GM19043 (cell line): Measurements from ENCODE around the gene CYP4F8.
"Not testable (repeated sequence)": the region's sequence is repeated elsewhere in the genome, so short reads cannot be mapped to it uniquely, and the experiment has no call there.

Source experiments
- ATAC-seq: cut with Tn5 transposase; IDR thresholded peaks from one replicate; pipeline ENCODE4 v1.9.1; 2021; ENCODE audit warnings: low read depth; ENCODE audit not compliant: unreplicated experiment

Gene CYP4F8

DNA sequence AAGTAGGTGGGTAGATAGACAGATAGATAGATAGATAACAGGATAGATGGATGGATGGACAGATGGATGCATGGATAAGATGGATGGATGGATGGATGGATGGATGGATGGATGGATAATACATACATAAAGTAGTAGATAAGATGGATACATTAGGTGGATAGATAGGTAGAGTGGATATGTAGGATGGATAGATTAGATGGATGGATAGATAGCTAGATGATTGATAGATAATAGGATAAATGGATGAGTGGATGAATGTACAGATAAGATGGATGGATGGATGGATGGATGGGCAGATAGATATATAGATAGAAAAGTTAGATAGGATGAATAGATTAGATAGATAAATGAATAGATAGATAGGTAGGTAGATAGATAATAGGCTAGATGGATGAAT, 27.8 kb downstream of the CYP4F8 start:
- ATAC-seq: no peak

DNA sequence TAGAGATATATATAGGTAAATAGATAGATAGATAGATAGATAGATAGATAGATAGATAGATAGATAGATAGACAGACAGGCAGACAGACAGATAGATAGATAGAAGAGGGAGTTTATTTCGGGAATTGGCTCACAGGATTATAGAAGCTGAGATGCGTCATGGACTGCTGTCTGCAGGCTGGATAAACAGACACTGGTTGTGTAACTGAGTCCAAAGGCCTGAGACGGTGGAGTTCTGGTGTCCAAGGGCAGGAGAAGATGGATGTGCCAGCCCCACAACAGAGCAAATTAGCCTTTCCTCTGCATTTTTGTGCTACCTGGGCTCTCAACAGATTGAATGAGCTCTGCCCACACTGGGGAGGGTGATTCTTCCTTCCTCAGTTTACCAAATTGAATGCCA, 28.4 kb downstream of the CYP4F8 start:
- no peak for ATAC-seq

- ATAC-seq: no peak
Measured at GRCh38 chr19:15644066-15644741, 29.2 kb downstream of the CYP4F8 start.

- ATAC-seq: no peak
Measured at GRCh38 chr19:15644816-15645215, 29.8 kb downstream of the CYP4F8 start.

DNA sequence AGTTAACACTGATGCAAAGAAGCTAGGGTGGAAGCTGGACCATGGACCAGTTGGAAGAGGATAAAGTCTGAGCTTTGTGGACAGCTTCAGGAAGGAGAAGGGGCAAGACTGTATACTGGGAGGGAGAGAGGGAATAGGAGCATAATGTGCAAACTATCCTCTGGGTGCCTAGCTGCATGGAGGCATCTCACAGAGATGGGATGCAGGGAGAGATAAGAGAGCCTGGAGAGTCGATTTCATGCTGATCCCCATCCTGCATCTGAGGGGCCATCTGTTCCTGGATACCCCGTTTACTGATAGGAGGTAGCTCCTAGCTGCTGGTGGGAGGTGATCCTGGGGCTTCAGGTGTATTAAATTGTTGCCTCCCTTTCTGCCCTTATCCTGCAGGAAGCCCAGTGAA, 34.5 kb downstream of the CYP4F8 start:
- no peak for ATAC-seq

- ATAC-seq: not testable (repeated sequence)
Measured at GRCh38 chr19:15650123-15650522, 35.1 kb downstream of the CYP4F8 start.

DNA sequence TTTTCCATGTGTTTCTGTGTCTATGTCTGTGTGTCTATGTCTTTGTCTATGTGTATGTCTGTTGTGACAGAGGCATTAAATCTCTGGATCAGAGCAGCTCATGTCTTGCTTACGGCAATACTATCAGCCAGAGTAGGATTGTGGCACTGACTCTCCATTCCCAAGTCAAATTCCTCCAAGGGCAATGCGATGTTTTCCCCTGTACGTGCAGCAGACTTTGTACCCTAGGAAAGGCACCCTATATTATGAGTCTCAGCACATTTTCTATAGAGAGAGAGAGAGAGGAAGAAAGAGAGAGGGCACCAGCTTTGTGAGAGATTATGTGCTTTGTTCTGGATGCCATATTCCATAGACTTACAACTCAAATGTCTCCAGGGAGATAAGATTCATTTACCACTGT, 36.8 kb downstream of the CYP4F8 start:
- ATAC-seq: no peak

DNA sequence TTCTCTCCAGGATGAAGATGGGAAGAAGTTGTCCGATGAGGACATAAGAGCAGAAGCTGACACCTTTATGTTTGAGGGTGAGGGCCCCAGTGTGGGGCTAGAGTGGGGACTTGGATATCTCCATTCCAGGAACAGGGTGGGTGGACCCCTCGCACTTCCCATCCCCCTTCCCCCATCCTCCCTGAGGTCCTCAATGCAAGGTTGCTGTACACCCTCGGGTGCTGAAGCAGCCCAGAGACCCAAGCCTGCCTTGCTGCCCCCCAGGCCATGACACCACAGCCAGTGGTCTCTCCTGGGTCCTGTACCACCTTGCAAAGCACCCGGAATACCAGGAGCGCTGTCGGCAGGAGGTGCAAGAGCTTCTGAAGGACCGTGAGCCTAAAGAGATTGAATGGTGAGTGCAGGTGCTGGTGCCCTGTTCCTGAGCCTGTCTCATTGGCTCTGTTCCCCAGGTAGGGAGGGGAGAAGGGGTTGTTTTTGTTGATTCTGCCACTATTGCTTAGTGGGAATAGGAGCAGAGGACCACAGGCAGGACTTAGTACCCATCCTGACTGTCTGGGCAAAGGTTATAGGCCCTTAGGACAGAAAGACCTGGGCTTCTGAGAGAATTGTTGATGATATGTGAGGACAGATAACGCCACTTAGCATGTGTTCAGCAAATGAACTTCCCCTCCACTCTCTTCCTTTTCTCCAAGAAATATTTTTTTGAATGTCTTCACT, 37.7 kb downstream of the CYP4F8 start:
- no peak for ATAC-seq

DNA sequence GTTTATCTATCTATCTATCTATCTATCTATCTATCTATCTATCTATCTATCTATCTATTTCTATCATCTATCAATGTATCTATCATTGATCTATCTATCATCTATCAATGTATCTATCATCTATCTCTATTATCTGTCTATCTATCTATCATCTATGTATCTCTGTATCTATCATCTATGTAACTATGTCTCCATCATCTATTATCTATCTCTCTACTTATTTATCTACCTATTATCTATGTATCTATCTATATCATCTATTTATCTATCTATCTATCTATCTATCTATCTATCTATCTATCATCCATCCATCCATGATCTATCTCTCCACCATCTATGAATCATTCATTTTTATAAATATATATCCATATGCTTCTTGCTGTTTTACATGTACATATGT, 41.4 kb downstream of the CYP4F8 start:
- ATAC-seq: no peak

- ATAC-seq: no peak
Measured at GRCh38 chr19:15663247-15663646, 48.2 kb downstream of the CYP4F8 start.

DNA sequence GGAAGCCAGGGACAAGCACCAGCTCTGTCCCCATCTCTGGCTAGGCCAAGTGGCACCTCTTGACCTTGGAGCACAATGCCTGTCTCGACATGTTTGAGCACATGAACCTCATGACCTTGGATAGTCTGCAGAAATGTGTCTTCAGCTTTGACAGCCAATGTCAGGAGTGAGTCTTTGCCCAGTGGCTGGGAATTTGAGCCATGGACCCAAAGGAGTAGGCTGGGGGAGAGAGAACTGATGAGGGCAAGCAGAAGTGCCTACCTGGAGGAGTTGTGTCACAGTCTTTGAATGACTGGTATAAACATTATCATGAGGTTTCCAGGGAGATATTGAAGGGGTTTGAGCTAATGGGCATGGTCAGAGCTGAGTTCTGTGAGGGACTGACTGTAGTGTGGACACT, 51.2 kb downstream of the CYP4F8 start:
- no peak for ATAC-seq

DNA sequence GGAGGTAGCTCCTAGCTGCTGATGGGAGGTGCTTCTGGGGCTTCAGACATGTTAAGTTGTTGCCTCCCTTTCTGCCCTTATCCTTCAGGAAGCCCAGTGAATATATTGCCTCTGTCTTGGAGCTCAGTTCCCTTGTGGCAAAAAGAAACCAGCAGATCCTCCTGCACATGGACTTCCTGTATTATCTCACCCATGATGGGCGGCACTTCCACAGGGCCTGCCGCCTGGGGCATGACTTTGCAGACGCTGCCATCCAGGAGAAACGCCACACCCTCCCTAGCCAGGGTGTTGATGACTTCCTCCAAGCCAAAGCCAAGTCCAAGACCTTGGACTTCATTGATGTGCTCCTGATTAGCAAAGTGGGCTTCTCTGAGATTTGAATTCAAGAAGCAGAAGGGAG, 51.9 kb downstream of the CYP4F8 start:
- ATAC-seq: no peak

DNA sequence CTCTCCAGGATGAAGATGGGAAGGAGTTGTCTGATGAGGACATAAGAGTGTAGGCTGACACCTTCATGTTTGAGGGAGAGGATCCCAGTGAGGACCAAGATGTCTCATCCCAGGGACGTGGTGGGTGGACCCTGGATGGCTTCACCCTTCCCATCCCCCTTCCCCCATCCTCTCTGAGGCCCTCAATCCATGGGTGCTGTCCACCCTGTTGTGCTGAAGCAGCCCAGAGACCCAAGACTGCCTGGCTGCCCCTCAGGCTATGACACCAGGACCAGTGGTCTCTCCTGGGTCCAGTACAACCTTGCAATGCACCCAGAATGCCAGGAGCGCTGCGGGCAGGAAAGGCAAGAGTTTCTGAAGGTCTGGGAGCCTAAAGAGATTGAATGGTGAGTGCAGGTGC, 54.4 kb downstream of the CYP4F8 start:
- no peak for ATAC-seq

DNA sequence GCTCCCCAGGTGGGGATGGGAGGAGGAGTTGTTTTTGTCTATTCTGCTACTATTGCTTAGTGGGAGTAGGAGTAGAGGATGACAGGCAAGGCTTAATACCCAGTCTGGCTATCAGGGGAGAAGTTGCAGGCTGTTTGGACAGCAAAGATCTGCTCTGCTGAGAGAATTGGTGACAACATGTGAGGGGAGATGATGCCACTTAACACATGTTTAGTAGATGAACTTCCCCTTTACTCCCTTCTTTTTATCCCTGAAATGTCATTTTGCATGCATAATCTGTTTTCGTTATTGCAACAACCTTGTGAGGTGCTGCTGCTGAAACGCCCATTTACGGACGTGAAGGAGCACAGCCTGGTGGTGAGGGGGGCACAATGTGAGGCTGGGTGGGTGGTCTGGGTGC, 54.9 kb downstream of the CYP4F8 start:
- no peak for ATAC-seq

GRCh38 chr19:15671237-15671821, 56.3 kb downstream of the CYP4F8 start:
- ATAC-seq: no peak

DNA sequence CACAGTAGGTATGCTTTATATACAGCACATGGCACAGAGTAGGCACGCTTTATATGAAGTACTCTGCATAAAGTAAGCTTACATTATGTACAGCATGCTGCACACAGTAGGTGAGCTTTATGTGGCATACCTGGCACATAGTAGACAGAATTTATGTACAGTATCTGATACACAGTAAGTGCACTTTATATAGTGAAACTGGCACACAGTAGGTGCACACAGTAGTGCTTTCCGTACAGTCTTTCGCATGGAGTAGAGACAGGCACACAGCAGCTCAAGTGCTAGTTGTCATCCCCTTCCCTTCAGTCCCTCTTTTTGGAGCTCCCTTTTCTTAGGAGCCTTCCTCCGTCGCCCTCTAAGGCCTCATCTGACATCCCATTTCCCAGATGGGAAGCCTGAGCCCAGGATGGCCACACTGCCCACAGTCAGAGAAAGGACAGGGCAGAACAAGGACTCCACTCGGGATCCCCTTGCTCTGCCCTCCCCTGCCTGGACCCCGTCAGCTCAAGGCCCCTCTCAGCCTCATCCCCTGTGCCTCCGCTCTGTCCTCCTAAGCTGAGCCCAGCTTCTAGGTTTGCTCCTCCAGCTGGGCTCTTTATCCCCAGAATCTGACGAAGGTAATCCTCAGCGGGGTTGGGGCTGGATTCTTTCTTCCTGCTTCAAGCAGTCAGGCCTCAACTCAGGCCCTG, 57.0 kb downstream of the CYP4F8 start:
- no peak for ATAC-seq

DNA sequence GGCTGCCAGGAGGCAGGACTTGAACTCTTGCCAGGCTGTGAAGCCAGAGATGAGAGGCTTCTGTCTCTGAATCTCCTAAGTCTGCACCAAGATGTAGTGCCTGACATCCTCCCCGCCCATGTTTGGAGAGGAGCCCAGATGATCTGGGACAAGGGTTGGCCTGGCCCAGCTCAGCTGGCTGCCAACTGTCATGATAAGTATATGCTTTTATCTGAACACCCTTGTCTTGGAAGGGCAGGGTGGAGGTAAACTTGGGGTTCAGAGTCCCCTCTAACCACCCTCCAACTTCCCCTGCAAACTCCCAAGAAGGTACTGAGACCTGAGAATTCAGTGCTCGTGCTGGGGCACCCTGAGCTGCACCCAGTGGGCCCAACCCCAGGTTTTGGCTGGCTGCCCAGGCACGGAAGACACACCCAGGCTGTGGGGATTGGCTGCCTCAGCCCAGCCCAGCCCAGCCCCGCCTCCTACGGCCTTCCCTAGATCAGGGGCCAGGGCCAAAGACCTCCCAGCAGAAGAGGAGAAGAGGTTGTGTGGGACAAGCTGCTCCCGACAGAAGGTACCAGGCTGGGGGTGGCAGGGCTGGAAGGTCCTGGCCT, 57.7 kb downstream of the CYP4F8 start, which contains the start of gene CYP4F12:
CYP4F12 (plus strand) TSS at position 508 of the 596 bp plus-strand sequence. CDS start 443 bp downstream, outside the sequence.
- ATAC-seq: no peak

DNA sequence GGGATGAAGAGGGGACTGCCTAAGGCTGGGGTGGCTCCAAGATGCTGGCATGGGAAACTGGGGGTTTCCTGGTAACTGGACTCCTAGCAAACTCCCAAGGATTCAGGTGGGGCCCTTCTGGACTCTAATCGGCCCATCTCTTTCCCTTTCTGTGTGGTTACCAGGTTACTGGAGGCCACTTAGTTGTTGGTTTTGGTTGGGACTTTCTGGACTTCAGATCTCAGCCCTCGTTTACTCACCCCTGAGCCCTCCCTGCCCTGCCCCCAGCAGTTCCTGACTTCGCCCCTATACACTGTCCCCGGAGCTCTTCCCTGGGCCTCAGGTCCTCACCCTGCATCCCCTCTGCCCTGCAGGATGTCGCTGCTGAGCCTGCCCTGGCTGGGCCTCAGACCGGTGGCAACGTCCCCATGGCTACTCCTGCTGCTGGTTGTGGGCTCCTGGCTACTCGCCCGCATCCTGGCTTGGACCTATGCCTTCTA, 58.2 kb downstream of the CYP4F8 start:
- no peak for ATAC-seq

- ATAC-seq: no peak
Measured at GRCh38 chr19:15675560-15675959, 60.5 kb downstream of the CYP4F8 start.

GRCh38 chr19:15679089-15679488, 64.1 kb downstream of the CYP4F8 start:
- no peak for ATAC-seq

- not testable (repeated sequence) for ATAC-seq
Measured at GRCh38 chr19:15679865-15680264, 64.8 kb downstream of the CYP4F8 start.
